Esophagus squamous epithelium (tissue), 5 donors: ENCODE measurements around the gene PHC3. TPM values are rescaled to one million over a fixed set of nuclear protein-coding genes. Genes with fewer than 3 reads are reported as not detected.

Source experiments
- DNase-seq: peaks from one replicate; lab custom pipeline; 2025; lab: John Stamatoyannopoulos, UW
- H3K27ac ChIP-seq, 4 donors: fragments of 200-600 bp; sonication (generic); one replicate each; pipeline ENCODE4 v1.5.1; 2016 to 2019; ENCODE audit warnings: mild to moderate bottlenecking in 1 of 4
- H3K27me3 ChIP-seq, 4 donors: fragments of 200-600 bp; sonication (generic); 1 replicate in 3 of 4; 2 replicates in 1 of 4; pipeline versions ENCODE4 v1.5.1 to v1.6.0; 2017 to 2021; ENCODE audit warnings: antibody characterized with exemption in 1 of 4
- H3K36me3 ChIP-seq, 3 donors: fragments of 200-600 bp; sonication (generic); one replicate each; pipeline ENCODE4 v1.5.1; 2016 to 2019
- H3K4me1 ChIP-seq, 3 donors: fragments of 200-600 bp; sonication (generic); one replicate each; pipeline ENCODE4 v1.5.1; 2017 to 2019
- H3K4me3 ChIP-seq, 4 donors: fragments of 200-600 bp; sonication (generic); 1 replicate in 3 of 4; 2 replicates in 1 of 4; pipeline ENCODE4 v1.5.1; 2016 to 2019; ENCODE audit warnings: mild to moderate bottlenecking in 2 of 4, moderate library complexity in 1 of 4
- H3K9me3 ChIP-seq, 3 donors: fragments of 200-600 bp; sonication (generic); one replicate each; pipeline ENCODE4 v1.5.1; 2016 to 2019
- CTCF ChIP-seq, 6 experiments: fragments of 450-650 bp in 4 of 6; fragments of 200-600 bp in 2 of 6; sonication (generic) in 2 of 6; IDR thresholded peaks; one replicate each; pipeline ENCODE4 v1.5.1; 2016 to 2019; ENCODE audit warnings: antibody characterized with exemption in 6 of 6, mild to moderate bottlenecking in 4 of 6, moderate library complexity in 4 of 6
- POLR2A ChIP-seq, 4 donors: fragments of 450-650 bp; IDR thresholded peaks; one replicate each; pipeline ENCODE4 v1.6.1; 2017; ENCODE audit warnings: antibody characterized with exemption in 4 of 4, mild to moderate bottlenecking in 4 of 4, moderate library complexity in 3 of 4
- WGBS, 2 donors: methylation state at CpG; one replicate each; pipeline ENCODE4 v1.1.5; 2018; 5-methylcytosine and 5-hydroxymethylcytosine counted together
- intact Hi-C: fragments of 100-400 bp; cut with DNase I; formaldehyde crosslinking; loops from one replicate; pipeline ENCODE4 v1.15.0; 2022
- total RNA-seq, 4 donors: library from RNA; depleted of rRNA; stranded (reverse); fragments of >200 nt; gene quantifications; one replicate each; pipeline ENCODE4 v1.1.0, GENCODE V29; 2016
- donor health status: DM: yes; HTN: yes; CAD: no.

Gene PHC3
- total RNA-seq, 4 donors from 2014 or later, result 22.1 to 47.7 (median 25.4) TPM

- Histone ChIP-seq H3K27me3 (no peaks in the 10 kb centered on the region), H3K4me3 (no peak overlapping the region), H3K4me1 (peaks cover 0 to 21% (median 6%) of the 10 kb centered on the region in 3 donors), H3K36me3 (peaks cover 5 to 78% (median 7%) of the 10 kb centered on the region in 3 donors), H3K9me3 (no peaks in the 10 kb centered on the region), H3K27ac (no peak overlapping the region)
- intact Hi-C loops, result no loop called here
- 91 to 100% methylated on average over 2 of the region's 2 CpGs for WGBS, 2 donors
- DNase-seq, result no peak
- no peak for TF ChIP-seq POLR2A (IDR thresholded peaks at IDR 0.05)
- TF ChIP-seq CTCF (IDR thresholded peaks at IDR 0.05), result no peak
These were observed 21.6 kb downstream of the PHC3 start for GRCh38 chr3:170159933-170160332.

GRCh38 chr3:170159459-170159858 lies 22.1 kb downstream of the PHC3 start:
- Histone ChIP-seq H3K4me3 (no peak overlapping the region), H3K27ac (no peak overlapping the region), H3K27me3 (no peaks in the 10 kb centered on the region), H3K36me3 (peaks cover 5 to 76% (median 7%) of the 10 kb centered on the region in 3 donors), H3K9me3 (no peaks in the 10 kb centered on the region), H3K4me1 (peaks cover 0 to 21% (median under 1%) of the 10 kb centered on the region in 3 donors)
- no peak for TF ChIP-seq CTCF (IDR thresholded peaks at IDR 0.05)
- no peak for TF ChIP-seq POLR2A (IDR thresholded peaks at IDR 0.05)
- WGBS, 2 donors, result 89 to 90% methylated on average over 1 of the region's 1 CpG
- intact Hi-C loops, result no loop called here
- DNase-seq, result no peak

GRCh38 chr3:170155604-170156003 lies 25.9 kb downstream of the PHC3 start:
- no peaks in the 10 kb centered on the region for H3K9me3 ChIP-seq
- H3K4me3 ChIP-seq, result no peak overlapping the region
- no peak overlapping the region for H3K27ac ChIP-seq
- TF ChIP-seq CTCF (IDR thresholded peaks at IDR 0.05) (no peak), POLR2A (IDR thresholded peaks at IDR 0.05) (no peak)
- H3K27me3 ChIP-seq, result no peaks in the 10 kb centered on the region
- peaks cover 0 to 24% (median 0%) of the 10 kb centered on the region in 3 donors for H3K4me1 ChIP-seq
- intact Hi-C loops, result no loop called here
- 95 to 96% methylated on average over 5 of the region's 5 CpGs for WGBS, 2 donors
- DNase-seq, result no peak
- H3K36me3 ChIP-seq, result peaks cover 0 to 57% (median 5%) of the 10 kb centered on the region in 3 donors

- TF ChIP-seq CTCF (IDR thresholded peaks at IDR 0.05), result no peak
- TF ChIP-seq POLR2A (IDR thresholded peaks at IDR 0.05), result no peak
- 68 to 81% methylated on average over 3 of the region's 3 CpGs for WGBS, 2 donors
- Histone ChIP-seq H3K27ac (no peak overlapping the region), H3K4me3 (no peak overlapping the region), H3K4me1 (peaks cover 0 to 24% (median 0%) of the 10 kb centered on the region in 3 donors), H3K27me3 (no peaks in the 10 kb centered on the region), H3K9me3 (no peaks in the 10 kb centered on the region), H3K36me3 (peaks cover 0 to 60% (median 5%) of the 10 kb centered on the region in 3 donors)
- intact Hi-C loops, result no loop called here
- no peak for DNase-seq
These were observed 26.9 kb downstream of the PHC3 start for GRCh38 chr3:170154569-170155143.

- no peak overlapping the region for H3K27ac ChIP-seq
- TF ChIP-seq CTCF (IDR thresholded peaks at IDR 0.05) (no peak), POLR2A (IDR thresholded peaks at IDR 0.05) (no peak)
- no peaks in the 10 kb centered on the region for H3K27me3 ChIP-seq
- intact Hi-C loops, result no loop called here
- 82 to 85% methylated on average over 3 of the region's 3 CpGs for WGBS, 2 donors
- no peak overlapping the region for H3K4me3 ChIP-seq
- H3K9me3 ChIP-seq, result no peaks in the 10 kb centered on the region
- H3K36me3 ChIP-seq, result peaks cover 0 to 61% (median 5%) of the 10 kb centered on the region in 3 donors
- no peak for DNase-seq
- peaks cover 0 to 24% (median 0%) of the 10 kb centered on the region in 3 donors for H3K4me1 ChIP-seq
These were observed 27.4 kb downstream of the PHC3 start for GRCh38 chr3:170154084-170154483.
